GM10847 (cell line): ENCODE data around the gene ABCA5.

ENCODE experiments used
- POLR2A ChIP-seq: IDR thresholded peaks from 2 replicates; pipeline ENCODE4 v1.6.1; 2011; ENCODE audit not compliant: insufficient read length; ENCODE audit errors: extremely low read depth

The ABCA5 gene

GRCh38 chr17:69327060-69327831 lies at the start of gene ABCA5:
TSS of gene ABCA5 (minus strand) at chr17:69327133. CDS start at chr17:69314415, 12,718 bp downstream.
- peak; percentile 90 for TF ChIP-seq POLR2A

- no peak for TF ChIP-seq POLR2A
Measured at GRCh38 chr17:69375229-69375628, 48.3 kb upstream of the ABCA5 start.

- TF ChIP-seq POLR2A: no peak
Measured at GRCh38 chr17:69373069-69373468, 46.1 kb upstream of the ABCA5 start.

GRCh38 chr17:69367298-69367697 lies 40.4 kb upstream of the ABCA5 start:
- no peak for TF ChIP-seq POLR2A

GRCh38 chr17:69363488-69364210 lies 36.7 kb upstream of the ABCA5 start:
- no peak for TF ChIP-seq POLR2A

- no peak for TF ChIP-seq POLR2A
Measured at GRCh38 chr17:69361156-69361555, 34.2 kb upstream of the ABCA5 start.

- no peak for TF ChIP-seq POLR2A
Measured at GRCh38 chr17:69358688-69359596, 32.0 kb upstream of the ABCA5 start.

- TF ChIP-seq POLR2A: no peak
Measured at GRCh38 chr17:69357701-69358100, 30.8 kb upstream of the ABCA5 start.

GRCh38 chr17:69356625-69357024 lies 29.7 kb upstream of the ABCA5 start:
- no peak for TF ChIP-seq POLR2A

GRCh38 chr17:69350911-69351310 lies 24.0 kb upstream of the ABCA5 start:
- no peak for TF ChIP-seq POLR2A

- no peak for TF ChIP-seq POLR2A
Measured at GRCh38 chr17:69348429-69348828, 21.5 kb upstream of the ABCA5 start.

GRCh38 chr17:69346766-69347165 lies 19.8 kb upstream of the ABCA5 start:
- TF ChIP-seq POLR2A: no peak

- no peak for TF ChIP-seq POLR2A
Measured at GRCh38 chr17:69344939-69345338, 18.0 kb upstream of the ABCA5 start.

- TF ChIP-seq POLR2A: no peak
Measured at GRCh38 chr17:69342896-69343644, 16.1 kb upstream of the ABCA5 start.

GRCh38 chr17:69339937-69340336 lies 13.0 kb upstream of the ABCA5 start:
- no peak for TF ChIP-seq POLR2A
